Measurements from ENCODE around the gene PRKCE.
"Not testable (repeated sequence)": the region's sequence is repeated elsewhere in the genome, so short reads cannot be mapped to it uniquely, and the experiment has no call there.

Gene PRKCE

GRCh38 chr2:46183426-46183825, 532.0 kb downstream of the PRKCE start:
- no peak for DNase-seq (ENCODE audit: low read depth, low spot score)

- no peak for DNase-seq (ENCODE audit: low read depth, low spot score)
Observed at GRCh38 chr2:46184794-46185583, 533.5 kb downstream of the PRKCE start.

- no peak for DNase-seq (ENCODE audit: low read depth, low spot score)
Observed at GRCh38 chr2:46187112-46187618, 535.7 kb downstream of the PRKCE start.

- DNase-seq (ENCODE audit: low read depth, low spot score), result no peak
Observed at GRCh38 chr2:46188041-46188716, 536.7 kb downstream of the PRKCE start.

GRCh38 chr2:46193356-46193755, 541.9 kb downstream of the PRKCE start:
- DNase-seq (ENCODE audit: low read depth, low spot score), result no peak

GRCh38 chr2:46193855-46194254, 542.4 kb downstream of the PRKCE start:
- no peak for DNase-seq (ENCODE audit: low read depth, low spot score)

GRCh38 chr2:46194856-46195255, 543.4 kb downstream of the PRKCE start:
- no peak for DNase-seq (ENCODE audit: low read depth, low spot score)

- no peak for DNase-seq (ENCODE audit: low read depth, low spot score)
Observed at GRCh38 chr2:46195819-46196218, 544.3 kb downstream of the PRKCE start.

GRCh38 chr2:46196871-46197462, 545.5 kb downstream of the PRKCE start:
- DNase-seq (ENCODE audit: low read depth, low spot score), result no peak

GRCh38 chr2:46197672-46198071, 546.2 kb downstream of the PRKCE start:
- no peak for DNase-seq (ENCODE audit: low read depth, low spot score)

- no peak for DNase-seq (ENCODE audit: low read depth, low spot score)
Observed at GRCh38 chr2:46198164-46198883, 546.8 kb downstream of the PRKCE start.

- DNase-seq (ENCODE audit: low read depth, low spot score), result no peak
Observed at GRCh38 chr2:46198966-46199365, 547.5 kb downstream of the PRKCE start.

- DNase-seq (ENCODE audit: low read depth, low spot score), result no peak
Observed at GRCh38 chr2:46200100-46200690, 548.7 kb downstream of the PRKCE start.

- DNase-seq (ENCODE audit: low read depth, low spot score), result no peak
Observed at GRCh38 chr2:46200861-46201605, 549.6 kb downstream of the PRKCE start.

GRCh38 chr2:46202453-46202852, 551.0 kb downstream of the PRKCE start:
- DNase-seq (ENCODE audit: low read depth, low spot score), result no peak

- DNase-seq (ENCODE audit: low read depth, low spot score), result no peak
Observed at GRCh38 chr2:46202987-46203386, 551.5 kb downstream of the PRKCE start.

GRCh38 chr2:46203636-46204035, 552.2 kb downstream of the PRKCE start:
- not testable (repeated sequence) for DNase-seq (ENCODE audit: low read depth, low spot score)

- DNase-seq (ENCODE audit: low read depth, low spot score), result no peak
Observed at GRCh38 chr2:46207591-46207990, 556.1 kb downstream of the PRKCE start.

GRCh38 chr2:46208766-46209165, 557.3 kb downstream of the PRKCE start:
- no peak for DNase-seq (ENCODE audit: low read depth, low spot score)

- DNase-seq (ENCODE audit: low read depth, low spot score), result no peak
Observed at GRCh38 chr2:46210063-46210462, 558.6 kb downstream of the PRKCE start.

GRCh38 chr2:46211461-46211860, 560.0 kb downstream of the PRKCE start:
- no peak for DNase-seq (ENCODE audit: low read depth, low spot score)

Data from smooth muscle cell of the brain vasculature (primary cell).